Left ventricle myocardium inferior (tissue), 1 donor: ENCODE results near the gene CARD14. TPM values are rescaled to one million over a fixed set of nuclear protein-coding genes. Genes with fewer than 3 reads are reported as not detected.

ENCODE experiments used
- DNase-seq: peaks from one replicate; pipeline ENCODE4 v3.0.0-alpha.2; 2020
- H3K27ac ChIP-seq: fragments of 200-600 bp; replicated peaks from 2 replicates; pipeline ENCODE4 v1.8.0; 2021
- H3K27me3 ChIP-seq: fragments of 200-600 bp; 2 replicates; pipeline ENCODE4 v1.8.0; 2021; ENCODE audit warnings: low read depth
- H3K36me3 ChIP-seq: fragments of 200-600 bp; 2 replicates; pipeline ENCODE4 v1.8.0; 2021
- H3K4me1 ChIP-seq: fragments of 200-600 bp; 2 replicates; pipeline ENCODE4 v1.8.0; 2021
- H3K4me3 ChIP-seq: fragments of 200-600 bp; 2 replicates; pipeline ENCODE4 v1.8.0; 2021; ENCODE audit warnings: mild to moderate bottlenecking, moderate library complexity
- H3K9me3 ChIP-seq: fragments of 200-600 bp; replicated peaks from 2 replicates; pipeline ENCODE4 v1.8.0; 2021
- intact Hi-C: fragments of 100-400 bp; cut with micrococcal nuclease; formaldehyde crosslinking; loops from one replicate; pipeline ENCODE4 v1.11.0; 2022
- total RNA-seq: library from RNA; stranded (reverse); fragmentation: NEBNext Ultra II Directional; extraction: Animal tissue kit (Norgen Biotek cat#: 25700); gene quantifications from one replicate; pipeline ENCODE4 v1.2.1, GENCODE V29; 2021
- TF ChIP-seq, protein P1 (sequence below): fragments of 200-600 bp; IDR thresholded peaks from 2 replicates; pipeline ENCODE4 v1.8.0; 2021; ENCODE audit warnings: antibody characterized with exemption, mild to moderate bottlenecking, borderline replicate concordance
- donor health status: DM: no; HTN: yes; CAD: no; lungs with severe emphysema.

The CARD14 gene
- total RNA-seq, 1 donor from 2014 or later = 0.49 TPM

DNA sequence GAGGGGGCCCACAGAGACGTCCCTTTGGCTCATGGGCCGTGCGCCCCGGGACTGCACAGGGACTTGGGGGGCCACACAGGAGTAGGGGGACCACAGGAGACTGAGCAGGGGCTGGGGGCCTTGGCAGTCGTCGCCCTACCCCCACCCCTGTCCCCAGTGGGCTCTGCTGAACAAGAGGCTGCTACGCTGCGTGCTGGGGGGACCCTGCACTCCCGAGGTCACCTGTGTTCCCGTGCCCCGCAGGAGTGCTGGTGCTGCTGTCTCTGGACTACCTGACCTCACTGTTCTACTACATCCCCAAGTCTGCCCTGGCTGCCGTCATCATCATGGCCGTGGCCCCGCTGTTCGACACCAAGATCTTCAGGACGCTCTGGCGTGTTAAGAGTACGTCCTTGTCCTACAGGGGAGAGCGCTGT lies 76.4 kb downstream of the CARD14 start:
- Histone ChIP-seq H3K4me1 (peaks cover 10% of the 10 kb centered on the region), H3K9me3 (no peaks in the 10 kb centered on the region), H3K36me3 (peaks cover 45% of the 10 kb centered on the region), H3K27me3 (no peaks in the 10 kb centered on the region), H3K27ac (no peak overlapping the region), H3K4me3 (no peak overlapping the region)
- no peak for DNase-seq
- TF ChIP-seq, protein P1, sequence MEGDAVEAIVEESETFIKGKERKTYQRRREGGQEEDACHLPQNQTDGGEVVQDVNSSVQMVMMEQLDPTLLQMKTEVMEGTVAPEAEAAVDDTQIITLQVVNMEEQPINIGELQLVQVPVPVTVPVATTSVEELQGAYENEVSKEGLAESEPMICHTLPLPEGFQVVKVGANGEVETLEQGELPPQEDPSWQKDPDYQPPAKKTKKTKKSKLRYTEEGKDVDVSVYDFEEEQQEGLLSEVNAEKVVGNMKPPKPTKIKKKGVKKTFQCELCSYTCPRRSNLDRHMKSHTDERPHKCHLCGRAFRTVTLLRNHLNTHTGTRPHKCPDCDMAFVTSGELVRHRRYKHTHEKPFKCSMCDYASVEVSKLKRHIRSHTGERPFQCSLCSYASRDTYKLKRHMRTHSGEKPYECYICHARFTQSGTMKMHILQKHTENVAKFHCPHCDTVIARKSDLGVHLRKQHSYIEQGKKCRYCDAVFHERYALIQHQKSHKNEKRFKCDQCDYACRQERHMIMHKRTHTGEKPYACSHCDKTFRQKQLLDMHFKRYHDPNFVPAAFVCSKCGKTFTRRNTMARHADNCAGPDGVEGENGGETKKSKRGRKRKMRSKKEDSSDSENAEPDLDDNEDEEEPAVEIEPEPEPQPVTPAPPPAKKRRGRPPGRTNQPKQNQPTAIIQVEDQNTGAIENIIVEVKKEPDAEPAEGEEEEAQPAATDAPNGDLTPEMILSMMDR = no peak
- intact Hi-C loops = no loop called here

DNA sequence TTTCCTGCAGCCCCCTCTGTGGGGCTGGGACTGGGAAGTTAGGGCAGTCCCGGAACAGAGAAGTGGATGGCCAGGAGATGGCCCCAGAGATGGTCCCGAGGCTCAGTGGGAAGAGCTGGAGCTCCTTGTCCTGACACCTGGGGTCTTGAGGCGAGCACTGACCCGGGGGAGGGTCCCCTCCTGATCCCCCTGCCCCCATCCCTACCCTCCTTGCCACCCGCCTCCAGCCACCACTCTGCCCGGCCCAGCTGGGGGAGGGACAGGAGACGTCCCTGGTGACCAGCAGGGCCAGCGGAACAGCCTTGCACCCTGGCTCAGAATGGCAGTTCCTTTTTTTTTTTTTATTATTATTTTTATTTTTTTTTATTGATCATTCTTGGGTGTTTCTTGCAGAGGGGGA lies 76.9 kb downstream of the CARD14 start:
- Histone ChIP-seq H3K4me3 (no peak overlapping the region), H3K36me3 (peaks cover 41% of the 10 kb centered on the region), H3K4me1 (peaks cover 10% of the 10 kb centered on the region), H3K9me3 (no peaks in the 10 kb centered on the region), H3K27ac (no peak overlapping the region), H3K27me3 (no peaks in the 10 kb centered on the region)
- intact Hi-C loops = no loop called here
- DNase-seq = no peak
- TF ChIP-seq, protein P1 = no peak

- Histone ChIP-seq H3K4me3 (no peak overlapping the region), H3K27me3 (no peaks in the 10 kb centered on the region), H3K9me3 (no peaks in the 10 kb centered on the region), H3K36me3 (peaks cover 32% of the 10 kb centered on the region), H3K4me1 (peaks cover 10% of the 10 kb centered on the region), H3K27ac (no peak overlapping the region)
- intact Hi-C loops = no loop called here
- DNase-seq = no peak
- TF ChIP-seq, protein P1 = no peak
Measured at GRCh38 chr17:80247561-80247960, 77.7 kb downstream of the CARD14 start.

- H3K4me3 ChIP-seq = no peak overlapping the region
- no peaks in the 10 kb centered on the region for H3K27me3 ChIP-seq
- H3K36me3 ChIP-seq = peaks cover 28% of the 10 kb centered on the region
- intact Hi-C loops = no loop called here
- TF ChIP-seq, protein P1 = no peak
- DNase-seq = no peak
- H3K27ac ChIP-seq = no peak overlapping the region
- no peaks in the 10 kb centered on the region for H3K9me3 ChIP-seq
- peaks cover 8% of the 10 kb centered on the region for H3K4me1 ChIP-seq
Measured at GRCh38 chr17:80248001-80248893, 78.4 kb downstream of the CARD14 start.

DNA sequence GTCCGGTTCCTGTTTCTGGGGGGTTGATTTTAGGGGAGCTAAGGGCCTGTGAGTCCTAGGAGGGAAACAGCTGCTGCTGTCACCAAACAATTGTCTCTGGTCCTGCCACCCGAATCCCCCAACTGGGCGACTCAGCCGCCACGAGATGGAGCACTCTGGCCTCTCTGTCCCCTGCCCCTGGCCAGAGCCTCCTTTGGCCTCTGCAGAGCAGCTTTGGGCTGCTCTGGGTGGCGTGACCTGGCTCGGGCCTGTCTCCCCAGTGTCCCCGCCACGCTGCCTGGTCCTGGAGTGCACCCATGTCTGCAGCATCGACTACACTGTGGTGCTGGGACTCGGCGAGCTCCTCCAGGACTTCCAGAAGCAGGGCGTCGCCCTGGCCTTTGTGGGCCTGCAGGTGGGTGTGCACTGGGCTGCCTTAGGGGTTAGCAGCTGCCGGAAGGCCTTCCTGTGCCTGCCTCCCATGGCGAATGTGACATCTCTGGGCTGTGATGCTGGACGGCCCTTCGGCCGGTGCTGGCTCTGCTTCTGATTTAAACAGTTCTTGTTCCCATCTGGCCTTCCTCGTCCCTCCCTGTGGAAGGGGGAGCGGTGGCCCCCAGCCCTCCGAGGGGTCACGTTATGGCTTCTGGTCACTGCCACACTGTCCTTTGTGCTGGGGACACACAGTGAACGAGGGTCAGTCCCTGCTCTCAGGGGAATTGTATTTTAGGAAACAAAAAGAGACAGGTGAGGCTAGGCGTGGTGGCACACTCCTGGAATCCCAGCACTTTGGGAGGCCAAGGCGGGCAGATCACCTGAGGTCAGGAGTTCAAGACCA lies 79.3 kb downstream of the CARD14 start:
- intact Hi-C loops = no loop called here
- H3K36me3 ChIP-seq = peaks cover 27% of the 10 kb centered on the region

More for the DNA sequence above, 79.3 kb downstream of the CARD14 start:
- Histone ChIP-seq H3K27ac (no peak overlapping the region), H3K4me3 (no peak overlapping the region), H3K4me1 (no peaks in the 10 kb centered on the region), H3K27me3 (no peaks in the 10 kb centered on the region), H3K9me3 (no peaks in the 10 kb centered on the region)
- TF ChIP-seq, protein P1 = no peak
- DNase-seq = no peak
